Tibial artery (tissue), 4 donors: ENCODE data around the gene CCDC102A.

Experiments used
- DNase-seq, 2 donors: peaks; one replicate each; pipeline ENCODE4 v3.0.0-alpha.2; 2019
- H3K27ac ChIP-seq, 2 donors: fragments of 200-600 bp; sonication (generic) in 1 of 2; 1 replicate in 1 of 2; 2 replicates in 1 of 2; pipeline ENCODE4 v1.5.1; 2018 to 2019; ENCODE audit warnings: mild to moderate bottlenecking in 1 of 2
- H3K27me3 ChIP-seq, 2 donors: fragments of 200-600 bp; sonication (generic) in 1 of 2; one replicate each; pipeline versions ENCODE4 v1.5.1 to v1.6.0; 2016 to 2019
- H3K36me3 ChIP-seq, 3 donors: fragments of 200-600 bp; sonication (generic) in 2 of 3; one replicate each; pipeline ENCODE4 v1.5.1; 2016 to 2019; ENCODE audit warnings: mild to moderate bottlenecking in 2 of 3
- H3K4me1 ChIP-seq, 4 donors: fragments of 200-600 bp; sonication (generic) in 2 of 4; 1 replicate in 3 of 4; 2 replicates in 1 of 4; pipeline ENCODE4 v1.5.1; 2016 to 2019
- H3K4me3 ChIP-seq, 2 donors: fragments of 200-600 bp; sonication (generic) in 1 of 2; 1 replicate in 1 of 2; 2 replicates in 1 of 2; pipeline ENCODE4 v1.5.1; 2018 to 2019; ENCODE audit warnings: mild to moderate bottlenecking in 2 of 2
- H3K9me3 ChIP-seq, 3 donors: fragments of 200-600 bp; sonication (generic) in 1 of 3; one replicate each; pipeline ENCODE4 v1.5.1; 2016 to 2019
- CTCF ChIP-seq, 2 experiments: fragments of 200-600 bp in 1 of 2; fragments of 450-650 bp in 1 of 2; IDR thresholded peaks; one replicate each; pipeline ENCODE4 v1.5.1; 2017 to 2019; ENCODE audit warnings: antibody characterized with exemption in 2 of 2, mild to moderate bottlenecking in 1 of 2, moderate library complexity in 1 of 2
- intact Hi-C: fragments of 100-400 bp; cut with DNase I; formaldehyde crosslinking; loops from one replicate; pipeline ENCODE4 v1.15.0; 2023; ENCODE audit warnings: low total_unique reads

CCDC102A gene

GRCh38 chr16:57577214-57577613, 40.8 kb upstream of the CCDC102A start:
- no peaks in the 10 kb centered on the region for H3K36me3 ChIP-seq
- H3K4me1 ChIP-seq, result peaks cover 0 to 5% (median 2%) of the 10 kb centered on the region in 4 donors
- no peak overlapping the region for H3K4me3 ChIP-seq
- intact Hi-C loops, result loop anchor here (5.0 kb wide), 1 partner anchor 70 kb away; no protein-coding TSS in a partner anchor
- no peak for TF ChIP-seq CTCF (IDR thresholded peaks at IDR 0.05)
- H3K27me3 ChIP-seq, result peaks cover 0 to 38% of the 10 kb centered on the region in 2 donors
- H3K27ac ChIP-seq, result no peak overlapping the region
- peak in 1 of 2 donors; percentile 39 for DNase-seq
- no peaks in the 10 kb centered on the region for H3K9me3 ChIP-seq

GRCh38 chr16:57576429-57576870, 40.1 kb upstream of the CCDC102A start:
- peak; percentile 76 to 78 for DNase-seq
- intact Hi-C loops, result loop anchor here (5.0 kb wide), 1 partner anchor 71 kb away; no protein-coding TSS in a partner anchor

GRCh38 chr16:57575468-57576277, 39.3 kb upstream of the CCDC102A start:
- no peak for TF ChIP-seq CTCF (IDR thresholded peaks at IDR 0.05)
- H3K4me3 ChIP-seq, result no peak overlapping the region
- no peaks in the 10 kb centered on the region for H3K9me3 ChIP-seq
- no peak overlapping the region for H3K27ac ChIP-seq
- H3K27me3 ChIP-seq, result peaks cover 0 to 43% of the 10 kb centered on the region in 2 donors
- intact Hi-C loops, result loop anchor here (5.0 kb wide), 1 partner anchor 72 kb away; no protein-coding TSS in a partner anchor
- peak in 1 of 2 donors; percentile 58 for DNase-seq
- H3K36me3 ChIP-seq, result no peaks in the 10 kb centered on the region
- H3K4me1 ChIP-seq, result peaks cover 0 to 5% (median 2%) of the 10 kb centered on the region in 4 donors

More at GRCh38 chr16:57576429-57576870, 40.1 kb upstream of the CCDC102A start:
- H3K36me3 ChIP-seq, result no peaks in the 10 kb centered on the region
- peaks cover 0 to 37% of the 10 kb centered on the region in 2 donors for H3K27me3 ChIP-seq
- H3K4me1 ChIP-seq, result peaks cover 0 to 5% (median 2%) of the 10 kb centered on the region in 4 donors
- no peak overlapping the region for H3K4me3 ChIP-seq
- no peaks in the 10 kb centered on the region for H3K9me3 ChIP-seq
- TF ChIP-seq CTCF (IDR thresholded peaks at IDR 0.05), result peak; percentile 80 to 94
- H3K27ac ChIP-seq, result no peak overlapping the region

GRCh38 chr16:57574646-57575467, 38.5 kb upstream of the CCDC102A start:
- no peak overlapping the region for H3K4me3 ChIP-seq
- peaks cover 0 to 49% of the 10 kb centered on the region in 2 donors for H3K27me3 ChIP-seq
- no peaks in the 10 kb centered on the region for H3K9me3 ChIP-seq
- H3K27ac ChIP-seq, result no peak overlapping the region
- H3K4me1 ChIP-seq, result peaks cover 0 to 5% (median 2%) of the 10 kb centered on the region in 4 donors
- intact Hi-C loops, result loop anchor here (5.0 kb wide), 1 partner anchor 72 kb away; no protein-coding TSS in a partner anchor
- H3K36me3 ChIP-seq, result no peaks in the 10 kb centered on the region
- no peak for TF ChIP-seq CTCF (IDR thresholded peaks at IDR 0.05)
- DNase-seq, result peak in 1 of 2 donors; percentile 60

- Histone ChIP-seq H3K36me3 (no peaks in the 10 kb centered on the region), H3K27ac (no peak overlapping the region), H3K4me3 (no peak overlapping the region), H3K27me3 (peaks cover 0 to 45% of the 10 kb centered on the region in 2 donors), H3K4me1 (peaks cover 0 to 5% (median 2%) of the 10 kb centered on the region in 4 donors), H3K9me3 (no peaks in the 10 kb centered on the region)
- DNase-seq, result no peak
- TF ChIP-seq CTCF (IDR thresholded peaks at IDR 0.05), result no peak
- intact Hi-C loops, result no loop called here
These were observed 37.7 kb upstream of the CCDC102A start for GRCh38 chr16:57574086-57574485.
